K562 (cell line): ENCODE data around the gene ARAF. TPM values are rescaled to one million over a fixed set of nuclear protein-coding genes. Genes with fewer than 3 reads are reported as not detected.

Experiments
- ATF1 ChIP-seq, 2 experiments: fragments of 450-650 bp in 1 of 2; IDR thresholded peaks; 2 replicates each; pipeline ENCODE4 v1.6.1; 2016; ENCODE audit warnings: missing compliant biosample characterization in 1 of 2, missing genetic modification characterization in 1 of 2
- BDP1 ChIP-seq: IDR thresholded peaks from 3 replicates; pipeline ENCODE4 v1.6.1; 2011; ENCODE audit not compliant: insufficient read length, insufficient read depth
- BHLHE40 ChIP-seq: IDR thresholded peaks from 2 replicates; pipeline ENCODE4 v1.6.1; 2011; ENCODE audit warnings: low read length, improper control_type of control experiment
- EHMT2 ChIP-seq: fragments of 450-650 bp; IDR thresholded peaks from 2 replicates; pipeline ENCODE4 v1.6.1; 2018; ENCODE audit warnings: antibody characterized with exemption
- EP400 ChIP-seq: fragments of 450-650 bp; IDR thresholded peaks from 2 replicates; pipeline ENCODE4 v1.6.1; 2017; ENCODE audit warnings: antibody characterized with exemption, mild to moderate bottlenecking, moderate library complexity
- GATA2 ChIP-seq: sonication (generic); formaldehyde crosslinking; IDR thresholded peaks from 2 replicates; pipeline ENCODE4 v1.4.0; 2020; ENCODE audit warnings: mild to moderate bottlenecking, missing genetic modification reagents
- MAZ ChIP-seq, 2 experiments: fragments of 450-650 bp in 1 of 2; sonication (generic) in 1 of 2; formaldehyde crosslinking; IDR thresholded peaks in 1 of 2; conservative IDR thresholded peaks in 1 of 2; 2 replicates each; pipeline versions ENCODE4 v1.4.0 to v1.5.0; 2020; ENCODE audit warnings: mild to moderate bottlenecking in 1 of 2, missing genetic modification reagents in 1 of 2
- NEUROD1 ChIP-seq: fragments of 150-350 bp; IDR thresholded peaks from 2 replicates; pipeline ENCODE4 v1.6.1; 2014; ENCODE audit warnings: borderline replicate concordance, low read length, low read depth; ENCODE audit not compliant: partially characterized antibody
- NR0B1 ChIP-seq: fragments of 450-650 bp; IDR thresholded peaks from one replicate; pipeline ENCODE4 v1.6.1; 2018; ENCODE audit warnings: mild to moderate bottlenecking, moderate library complexity; ENCODE audit not compliant: partially characterized antibody
- SIN3B ChIP-seq: fragments of 450-650 bp; IDR thresholded peaks from 2 replicates; pipeline ENCODE4 v1.6.1; 2017; ENCODE audit warnings: low read depth, mild to moderate bottlenecking, moderate library complexity
- SMARCB1 ChIP-seq: IDR thresholded peaks from 2 replicates; pipeline ENCODE4 v1.6.1; 2011; ENCODE audit warnings: improper control_type of control experiment, low read depth; ENCODE audit not compliant: insufficient read length
- SRSF3 ChIP-seq: fragments of 200-400 bp; formaldehyde crosslinking; IDR thresholded peaks from 2 replicates; pipeline ENCODE4 v1.6.1; 2016; ENCODE audit warnings: mild to moderate bottlenecking, low read length, moderate library complexity; ENCODE audit not compliant: insufficient read depth
- TBP ChIP-seq: optimal IDR thresholded peaks from 2 replicates; pipeline ENCODE3; 2011; ENCODE audit warnings: low read depth, low read length, improper control_type of control experiment
- WHSC1 ChIP-seq: IDR thresholded peaks from one replicate; pipeline ENCODE4 v1.6.1; 2012; ENCODE audit warnings: low read length, control low read depth, inconsistent platforms
- ZNF217 ChIP-seq: sonication (generic); formaldehyde crosslinking; IDR thresholded peaks from 2 replicates; pipeline ENCODE4 v1.8.0; 2022; ENCODE audit warnings: mild to moderate bottlenecking, missing genetic modification reagents
- ZNF224 ChIP-seq: sonication (generic); formaldehyde crosslinking; IDR thresholded peaks from 2 replicates; pipeline ENCODE4 v1.8.0; 2022; ENCODE audit warnings: mild to moderate bottlenecking, missing genetic modification reagents
- ZNF586 ChIP-seq: fragments of 450-650 bp; formaldehyde crosslinking; conservative IDR thresholded peaks from 2 replicates; pipeline ENCODE4 v1.4.0; 2020; ENCODE audit warnings: mild to moderate bottlenecking, moderate library complexity
- ZNF740 ChIP-seq, 3 experiments: fragments of 200-800 bp in 1 of 3; sonication (Bioruptor generic) in 1 of 3; sonication (generic) in 1 of 3; formaldehyde crosslinking in 1 of 3; IDR thresholded peaks; 2 replicates each; pipeline versions ENCODE4 v1.6.1 to v1.8.0; 2016 to 2022; ENCODE audit warnings: mild to moderate bottlenecking in 2 of 3, missing compliant biosample characterization in 2 of 3, missing genetic modification characterization in 2 of 3, missing genetic modification reagents in 1 of 3
- ZSCAN29 ChIP-seq: fragments of 450-650 bp; IDR thresholded peaks from 2 replicates; pipeline ENCODE4 v1.6.1; 2017
- polyA plus RNA-seq, 8 experiments: library from polyadenylated mRNA; depleted of rRNA in 4 of 8; stranded (reverse) in 5 of 8; unstranded in 3 of 8; fragments of >200 nt; fragmentation: Nextera tagmentation in 2 of 8; fragmentation: Illumina TruSeq in 1 of 8; extraction: Ambion mirVana in 2 of 8; extraction: Trizol in 1 of 8; gene quantifications; 2 replicates each; pipeline versions ENCODE4 v1.2.1 to v1.2.3, GENCODE V29; 2011 to 2014; ENCODE audit warnings: inconsistent platforms in 1 of 8, missing spikeins in 1 of 8
- total RNA-seq, 7 experiments: library from RNA; depleted of rRNA in 6 of 7; stranded (reverse); fragments of >200 nt in 6 of 7; fragmentation: Illumina TruSeq in 2 of 7; extraction: Trizol in 2 of 7; gene quantifications; 2 replicates each; pipeline versions ENCODE4 v1.2.1 to v1.2.3, GENCODE V29; 2011 to 2021; ENCODE audit warnings: low replicate concordance in 1 of 7
- TF ChIP-seq, protein P1 (sequence below), 2 experiments: IDR thresholded peaks in 1 of 2; conservative IDR thresholded peaks in 1 of 2; 2 replicates each; pipeline ENCODE4 v1.6.1; 2016; ENCODE audit warnings: low read depth in 2 of 2, mild to moderate bottlenecking in 1 of 2, missing compliant biosample characterization in 1 of 2, missing genetic modification characterization in 1 of 2, moderate library complexity in 1 of 2
- TF ChIP-seq, protein P2 (sequence below): fragments of 450-650 bp; IDR thresholded peaks from 2 replicates; pipeline ENCODE4 v1.6.1; 2016; ENCODE audit warnings: mild to moderate bottlenecking

The ARAF gene
- total and polyA plus RNA-seq, 9 of the 15 experiments (the other 6 are each of a cell fraction or from before 2014, with no cell fraction given) = 5.5 to 70.0 (median 29.4) TPM

DNA sequence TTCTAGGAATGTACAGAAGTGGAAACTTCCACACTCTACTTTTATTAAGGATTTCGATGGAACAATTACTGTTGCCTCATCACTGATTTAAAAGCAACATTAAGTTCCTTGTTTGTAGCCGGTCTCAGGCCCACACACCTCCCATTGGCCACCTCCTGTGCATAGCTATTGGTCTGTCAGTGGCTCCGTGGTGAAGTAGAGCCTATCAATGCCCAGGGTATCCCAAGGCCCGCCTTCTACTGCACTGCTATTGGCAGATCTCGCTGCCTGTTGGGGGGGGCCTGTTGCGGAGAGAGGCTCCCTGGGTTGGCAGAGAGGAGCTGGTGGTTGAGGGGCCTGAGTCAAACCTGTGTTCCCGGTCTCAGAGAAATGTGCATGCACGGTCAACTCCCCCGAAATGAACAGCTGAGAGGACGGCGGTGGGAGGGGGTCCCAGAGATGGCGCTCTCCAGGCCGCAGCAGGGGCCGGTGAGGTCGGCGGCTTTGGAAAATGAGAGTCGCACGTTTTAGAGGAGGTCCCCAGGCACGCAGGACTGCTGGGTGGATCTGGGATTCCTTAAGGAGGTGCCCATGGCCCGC is 4.9 kb upstream of the ARAF start (continued):
- TF ChIP-seq NR0B1 (no peak), SRSF3 (no peak), SMARCB1 (no peak), TBP (peak; percentile 45), BHLHE40 (0 out of 2 replicates have a peak, but pooled peaks have one; percentile 11), SIN3B (no peak), WHSC1 (no peak), EP400 (peak; percentile 42; the same call in 1 of the 2 replicates), ZNF740 (CRISPR knock-in tag; IDR thresholded peaks at IDR 0.05) (no peak), ZNF740 (tag; IDR thresholded peaks at IDR 0.05) (no peak), ZNF586 (CRISPR knock-in tag) (no peak), EHMT2 (no peak), ZSCAN29 (no peak), GATA2 (CRISPR knock-in tag) (no peak), ZNF217 (CRISPR knock-in tag) (no peak), NEUROD1 (peak; percentile 85), BDP1 (no peak), MAZ (CRISPR knock-in tag; conservative IDR thresholded peaks at IDR 0.05 in 1 of 2, IDR thresholded peaks at IDR 0.05 in 1 of 2) (no peak; a peak in 1 of 4 replicates), ATF1 (CRISPR knock-in tag; IDR thresholded peaks at IDR 0.05) (no peak), ATF1 (tag; IDR thresholded peaks at IDR 0.05) (peak; percentile 18; the same call in 1 of the 2 replicates), ZNF224 (CRISPR knock-in tag) (no peak)
- TF ChIP-seq, protein P1, sequence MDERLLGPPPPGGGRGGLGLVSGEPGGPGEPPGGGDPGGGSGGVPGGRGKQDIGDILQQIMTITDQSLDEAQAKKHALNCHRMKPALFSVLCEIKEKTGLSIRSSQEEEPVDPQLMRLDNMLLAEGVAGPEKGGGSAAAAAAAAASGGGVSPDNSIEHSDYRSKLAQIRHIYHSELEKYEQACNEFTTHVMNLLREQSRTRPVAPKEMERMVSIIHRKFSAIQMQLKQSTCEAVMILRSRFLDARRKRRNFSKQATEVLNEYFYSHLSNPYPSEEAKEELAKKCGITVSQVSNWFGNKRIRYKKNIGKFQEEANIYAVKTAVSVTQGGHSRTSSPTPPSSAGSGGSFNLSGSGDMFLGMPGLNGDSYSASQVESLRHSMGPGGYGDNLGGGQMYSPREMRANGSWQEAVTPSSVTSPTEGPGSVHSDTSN (CRISPR knock-in tag; IDR thresholded peaks at IDR 0.05; ENCODE audit: low read depth) = peak; percentile 46
- TF ChIP-seq, protein P1 (tag; conservative IDR thresholded peaks at IDR 0.05; ENCODE audit: low read depth) = peak; percentile 84
- TF ChIP-seq, protein P2, sequence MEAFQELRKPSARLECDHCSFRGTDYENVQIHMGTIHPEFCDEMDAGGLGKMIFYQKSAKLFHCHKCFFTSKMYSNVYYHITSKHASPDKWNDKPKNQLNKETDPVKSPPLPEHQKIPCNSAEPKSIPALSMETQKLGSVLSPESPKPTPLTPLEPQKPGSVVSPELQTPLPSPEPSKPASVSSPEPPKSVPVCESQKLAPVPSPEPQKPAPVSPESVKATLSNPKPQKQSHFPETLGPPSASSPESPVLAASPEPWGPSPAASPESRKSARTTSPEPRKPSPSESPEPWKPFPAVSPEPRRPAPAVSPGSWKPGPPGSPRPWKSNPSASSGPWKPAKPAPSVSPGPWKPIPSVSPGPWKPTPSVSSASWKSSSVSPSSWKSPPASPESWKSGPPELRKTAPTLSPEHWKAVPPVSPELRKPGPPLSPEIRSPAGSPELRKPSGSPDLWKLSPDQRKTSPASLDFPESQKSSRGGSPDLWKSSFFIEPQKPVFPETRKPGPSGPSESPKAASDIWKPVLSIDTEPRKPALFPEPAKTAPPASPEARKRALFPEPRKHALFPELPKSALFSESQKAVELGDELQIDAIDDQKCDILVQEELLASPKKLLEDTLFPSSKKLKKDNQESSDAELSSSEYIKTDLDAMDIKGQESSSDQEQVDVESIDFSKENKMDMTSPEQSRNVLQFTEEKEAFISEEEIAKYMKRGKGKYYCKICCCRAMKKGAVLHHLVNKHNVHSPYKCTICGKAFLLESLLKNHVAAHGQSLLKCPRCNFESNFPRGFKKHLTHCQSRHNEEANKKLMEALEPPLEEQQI = no peak
